ENCODE data around the gene P2RY6. TPM values are rescaled to one million over a fixed set of nuclear protein-coding genes. Genes with fewer than 3 reads are reported as not detected.
"Not testable (repeated sequence)": the region's sequence is repeated elsewhere in the genome, so short reads cannot be mapped to it uniquely, and the experiment has no call there.

Gene P2RY6
- total and polyA plus RNA-seq, 2 donors from 2014 or later = 6.7 to 17.9 TPM

DNA sequence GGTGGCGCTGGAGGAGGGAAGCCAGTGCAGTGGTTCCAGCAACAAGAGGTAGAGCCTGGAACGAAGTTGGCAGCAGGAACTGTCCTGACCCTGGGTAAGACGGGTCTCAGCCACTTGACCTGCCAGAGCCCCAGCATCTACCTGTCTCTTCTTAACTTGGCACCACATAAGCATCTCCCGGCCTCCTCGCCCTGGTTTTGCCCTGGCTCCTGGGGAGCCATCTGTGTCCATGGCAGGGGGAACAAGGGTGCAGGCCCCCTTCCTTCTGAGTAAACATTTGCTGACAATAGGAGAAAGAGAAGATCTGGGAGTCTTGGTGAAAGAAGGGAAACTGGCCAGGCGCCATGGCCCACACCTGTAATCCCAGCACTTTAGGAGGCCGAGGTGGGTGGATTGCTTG is 41.2 kb upstream of the P2RY6 start:
- Histone ChIP-seq H3K27me3 (ENCODE audit: control insufficient read depth, insufficient read depth, low read length) (no peaks in the 10 kb centered on the region), H3K9me3 (ENCODE audit: control insufficient read depth in 2 of 3, insufficient read depth in 1 of 3, low read length in 3 of 3) (no peaks in the 10 kb centered on the region), H3K9ac (ENCODE audit: low read length in 3 of 3) (no peak overlapping the region), H3K27ac (ENCODE audit: low read depth in 2 of 2, low read length in 2 of 2) (no peak overlapping the region), H3K36me3 (ENCODE audit: control insufficient read depth in 2 of 3, insufficient read depth in 3 of 3, low read length in 3 of 3) (no peaks in the 10 kb centered on the region), H3K4me1 (ENCODE audit: control insufficient read depth in 2 of 3, insufficient read depth in 2 of 3, low read depth in 1 of 3, low read length in 3 of 3) (no peaks in the 10 kb centered on the region), H3K4me3 (ENCODE audit: low read length in 3 of 3) (no peak overlapping the region)
- DNase-seq = peak in 2 of 5 donors; percentile 4 to 48
- TF ChIP-seq, protein P1, sequence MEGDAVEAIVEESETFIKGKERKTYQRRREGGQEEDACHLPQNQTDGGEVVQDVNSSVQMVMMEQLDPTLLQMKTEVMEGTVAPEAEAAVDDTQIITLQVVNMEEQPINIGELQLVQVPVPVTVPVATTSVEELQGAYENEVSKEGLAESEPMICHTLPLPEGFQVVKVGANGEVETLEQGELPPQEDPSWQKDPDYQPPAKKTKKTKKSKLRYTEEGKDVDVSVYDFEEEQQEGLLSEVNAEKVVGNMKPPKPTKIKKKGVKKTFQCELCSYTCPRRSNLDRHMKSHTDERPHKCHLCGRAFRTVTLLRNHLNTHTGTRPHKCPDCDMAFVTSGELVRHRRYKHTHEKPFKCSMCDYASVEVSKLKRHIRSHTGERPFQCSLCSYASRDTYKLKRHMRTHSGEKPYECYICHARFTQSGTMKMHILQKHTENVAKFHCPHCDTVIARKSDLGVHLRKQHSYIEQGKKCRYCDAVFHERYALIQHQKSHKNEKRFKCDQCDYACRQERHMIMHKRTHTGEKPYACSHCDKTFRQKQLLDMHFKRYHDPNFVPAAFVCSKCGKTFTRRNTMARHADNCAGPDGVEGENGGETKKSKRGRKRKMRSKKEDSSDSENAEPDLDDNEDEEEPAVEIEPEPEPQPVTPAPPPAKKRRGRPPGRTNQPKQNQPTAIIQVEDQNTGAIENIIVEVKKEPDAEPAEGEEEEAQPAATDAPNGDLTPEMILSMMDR (IDR thresholded peaks at IDR 0.05; ENCODE audit: borderline replicate concordance, extremely low read depth, insufficient read depth) = no peak
- intact Hi-C loops (cut with DNase I) = no loop called here
- FAIRE-seq = no peak

DNA sequence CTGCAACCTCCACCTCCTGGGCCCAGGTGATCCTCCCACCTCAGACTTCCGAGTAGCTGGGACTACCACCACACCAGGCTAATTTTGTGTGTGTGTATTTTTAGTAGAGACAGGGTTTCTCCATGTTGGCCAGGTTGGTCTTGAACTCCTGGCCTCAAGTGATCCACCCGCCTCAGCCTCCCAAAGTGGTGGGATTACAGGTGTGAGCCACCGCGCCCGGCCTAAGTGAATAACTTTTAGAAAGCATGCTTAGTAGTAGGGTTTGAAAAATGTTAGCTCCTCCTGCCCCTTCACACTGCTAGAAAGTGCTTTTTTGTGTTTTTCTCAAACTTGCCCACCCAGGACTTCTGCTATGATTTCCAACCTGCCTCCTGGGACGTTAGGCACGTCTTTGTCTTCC is 39.7 kb upstream of the P2RY6 start:
- H3K27ac ChIP-seq (ENCODE audit: low read depth in 2 of 2, low read length in 2 of 2); H3K36me3 ChIP-seq (ENCODE audit: control insufficient read depth in 2 of 3, insufficient read depth in 3 of 3, low read length in 3 of 3); H3K4me3 ChIP-seq (ENCODE audit: low read length in 3 of 3); FAIRE-seq; H3K27me3 ChIP-seq (ENCODE audit: control insufficient read depth, insufficient read depth, low read length); intact Hi-C loops (cut with DNase I); H3K9ac ChIP-seq (ENCODE audit: low read length in 3 of 3); H3K9me3 ChIP-seq (ENCODE audit: control insufficient read depth in 2 of 3, insufficient read depth in 1 of 3, low read length in 3 of 3); H3K4me1 ChIP-seq (ENCODE audit: control insufficient read depth in 2 of 3, insufficient read depth in 2 of 3, low read depth in 1 of 3, low read length in 3 of 3): not testable (repeated sequence)
- peak in 1 of 5 donors; percentile 22 for DNase-seq

DNA sequence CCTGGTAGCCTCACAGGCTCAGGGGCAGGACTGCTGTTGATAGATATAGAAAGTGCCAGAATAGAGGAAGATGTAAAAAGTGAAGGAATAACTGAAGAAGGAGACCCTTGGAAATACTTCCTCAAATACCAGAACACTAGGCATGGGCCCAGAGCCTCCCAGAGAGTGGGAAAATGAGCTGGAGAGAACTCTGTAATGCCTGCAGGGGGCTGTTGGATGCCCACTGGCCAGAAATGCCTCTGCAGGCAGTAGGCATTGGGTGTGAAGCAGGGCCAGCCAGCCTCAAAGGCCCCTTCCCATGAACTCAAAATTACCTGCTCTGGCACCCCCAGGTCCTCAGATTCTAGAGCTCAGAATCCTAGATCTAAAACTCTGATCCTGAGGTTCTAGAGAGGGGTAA is 38.9 kb upstream of the P2RY6 start:
- TF ChIP-seq, protein P1 (IDR thresholded peaks at IDR 0.05; ENCODE audit: borderline replicate concordance, extremely low read depth, insufficient read depth) = no peak
- no peak overlapping the region for H3K9ac ChIP-seq (ENCODE audit: low read length in 3 of 3)
- H3K27me3 ChIP-seq (ENCODE audit: control insufficient read depth, insufficient read depth, low read length) = no peaks in the 10 kb centered on the region
- intact Hi-C loops (cut with DNase I) = no loop called here
- FAIRE-seq (no peak), DNase-seq (peak in 2 of 5 donors; percentile 7 to 36)
- H3K4me3 ChIP-seq (ENCODE audit: low read length in 3 of 3) = no peak overlapping the region
- no peaks in the 10 kb centered on the region for H3K9me3 ChIP-seq (ENCODE audit: control insufficient read depth in 2 of 3, insufficient read depth in 1 of 3, low read length in 3 of 3)
- H3K36me3 ChIP-seq (ENCODE audit: control insufficient read depth in 2 of 3, insufficient read depth in 3 of 3, low read length in 3 of 3) = no peaks in the 10 kb centered on the region
- H3K27ac ChIP-seq (ENCODE audit: low read depth in 2 of 2, low read length in 2 of 2) = no peak overlapping the region
- no peaks in the 10 kb centered on the region for H3K4me1 ChIP-seq (ENCODE audit: control insufficient read depth in 2 of 3, insufficient read depth in 2 of 3, low read depth in 1 of 3, low read length in 3 of 3)

DNA sequence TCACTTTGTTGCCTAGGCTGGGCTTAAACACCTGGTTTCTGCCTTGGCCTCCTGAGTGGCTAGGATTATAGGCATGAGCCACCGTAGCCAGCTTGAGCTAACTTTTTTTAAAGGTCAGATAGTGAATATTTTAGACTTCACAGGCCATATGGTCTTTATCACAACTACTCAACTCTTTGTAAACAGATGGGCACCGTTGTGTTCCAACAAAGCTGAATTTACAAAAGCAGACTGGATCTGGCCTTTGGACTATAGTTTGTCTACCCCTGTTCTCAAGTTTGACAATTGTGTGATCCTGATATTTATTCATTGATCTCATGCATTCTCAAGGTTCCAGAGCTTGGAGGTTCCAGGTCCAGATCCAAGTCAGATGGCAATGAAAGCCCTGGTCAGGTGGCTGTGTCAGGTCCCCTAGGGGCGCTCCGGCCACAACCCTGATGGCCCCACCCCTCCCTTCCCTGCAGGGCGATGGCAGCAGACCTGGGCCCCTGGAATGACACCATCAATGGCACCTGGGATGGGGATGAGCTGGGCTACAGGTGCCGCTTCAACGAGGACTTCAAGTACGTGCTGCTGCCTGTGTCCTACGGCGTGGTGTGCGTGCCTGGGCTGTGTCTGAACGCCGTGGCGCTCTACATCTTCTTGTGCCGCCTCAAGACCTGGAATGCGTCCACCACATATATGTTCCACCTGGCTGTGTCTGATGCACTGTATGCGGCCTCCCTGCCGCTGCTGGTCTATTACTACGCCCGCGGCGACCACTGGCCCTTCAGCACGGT is 38.3 kb upstream of the P2RY6 start:
- Histone ChIP-seq H3K36me3 (ENCODE audit: control insufficient read depth in 2 of 3, insufficient read depth in 3 of 3, low read length in 3 of 3) (no peaks in the 10 kb centered on the region), H3K4me3 (ENCODE audit: low read length in 3 of 3) (no peak overlapping the region), H3K27me3 (ENCODE audit: control insufficient read depth, insufficient read depth, low read length) (no peaks in the 10 kb centered on the region), H3K9me3 (ENCODE audit: control insufficient read depth in 2 of 3, insufficient read depth in 1 of 3, low read length in 3 of 3) (no peaks in the 10 kb centered on the region), H3K27ac (ENCODE audit: low read depth in 2 of 2, low read length in 2 of 2) (no peak overlapping the region), H3K4me1 (ENCODE audit: control insufficient read depth in 2 of 3, insufficient read depth in 2 of 3, low read depth in 1 of 3, low read length in 3 of 3) (no peaks in the 10 kb centered on the region), H3K9ac (ENCODE audit: low read length in 3 of 3) (no peak overlapping the region)
- peak in 2 of 5 donors; percentile 22 to 54 for DNase-seq
- intact Hi-C loops (cut with DNase I) = no loop called here
- TF ChIP-seq, protein P1 (IDR thresholded peaks at IDR 0.05; ENCODE audit: borderline replicate concordance, extremely low read depth, insufficient read depth) = no peak
- FAIRE-seq = no peak

Data from kidney (tissue), 14 donors.